Thyroid gland (tissue), 4 donors: ENCODE results near the gene FTL. TPM values are rescaled to one million over a fixed set of nuclear protein-coding genes. Genes with fewer than 3 reads are reported as not detected.

Experiments
- DNase-seq, 2 donors: peaks; one replicate each; pipeline ENCODE4 v3.0.0-alpha.2; 2019
- H3K27ac ChIP-seq, 3 donors: fragments of 200-600 bp; sonication (generic); 1 replicate in 2 of 3; 2 replicates in 1 of 3; pipeline ENCODE4 v1.5.1; 2016 to 2019; ENCODE audit warnings: mild to moderate bottlenecking in 1 of 3, moderate library complexity in 1 of 3
- H3K27me3 ChIP-seq: fragments of 200-600 bp; sonication (generic); one replicate; pipeline ENCODE4 v1.5.1; 2019
- H3K36me3 ChIP-seq, 2 donors: fragments of 200-600 bp; sonication (generic); one replicate each; pipeline ENCODE4 v1.5.1; 2016 to 2019
- H3K4me1 ChIP-seq, 2 donors: fragments of 200-600 bp; sonication (generic); one replicate each; pipeline ENCODE4 v1.5.1; 2017 to 2019
- H3K4me3 ChIP-seq, 3 donors: fragments of 200-600 bp; sonication (generic); replicated peaks in 1 of 3; 1 replicate in 2 of 3; 2 replicates in 1 of 3; pipeline ENCODE4 v1.5.1; 2016; ENCODE audit warnings: mild to moderate bottlenecking in 1 of 3
- H3K9me3 ChIP-seq: fragments of 200-600 bp; sonication (generic); one replicate; pipeline ENCODE4 v1.5.1; 2017
- CTCF ChIP-seq, 6 experiments: fragments of 200-600 bp in 3 of 6; fragments of 450-650 bp in 3 of 6; sonication (generic) in 3 of 6; IDR thresholded peaks; one replicate each; pipeline ENCODE4 v1.5.1; 2016 to 2019; ENCODE audit warnings: antibody characterized with exemption in 6 of 6, mild to moderate bottlenecking in 2 of 6, inconsistent platforms in 1 of 6, moderate library complexity in 1 of 6
- POLR2A ChIP-seq, 2 donors: fragments of 450-650 bp; IDR thresholded peaks; one replicate each; pipeline ENCODE4 v1.6.1; 2017; ENCODE audit warnings: antibody characterized with exemption in 2 of 2, mild to moderate bottlenecking in 2 of 2, moderate library complexity in 1 of 2
- WGBS, 2 donors: methylation state at CpG; one replicate each; pipeline ENCODE4 v1.1.5; 2017; 5-methylcytosine and 5-hydroxymethylcytosine counted together
- intact Hi-C: fragments of 100-400 bp; cut with DNase I; formaldehyde crosslinking; loops from one replicate; pipeline ENCODE4 v1.15.1; 2023
- total RNA-seq, 4 donors: library from RNA; depleted of rRNA; stranded (reverse); fragments of >200 nt; gene quantifications; one replicate each; pipeline ENCODE4 v1.2.3, GENCODE V29; 2016

FTL gene
- total RNA-seq, 4 donors from 2014 or later = 5,748 to 12,335 (median 7,175) TPM

DNA sequence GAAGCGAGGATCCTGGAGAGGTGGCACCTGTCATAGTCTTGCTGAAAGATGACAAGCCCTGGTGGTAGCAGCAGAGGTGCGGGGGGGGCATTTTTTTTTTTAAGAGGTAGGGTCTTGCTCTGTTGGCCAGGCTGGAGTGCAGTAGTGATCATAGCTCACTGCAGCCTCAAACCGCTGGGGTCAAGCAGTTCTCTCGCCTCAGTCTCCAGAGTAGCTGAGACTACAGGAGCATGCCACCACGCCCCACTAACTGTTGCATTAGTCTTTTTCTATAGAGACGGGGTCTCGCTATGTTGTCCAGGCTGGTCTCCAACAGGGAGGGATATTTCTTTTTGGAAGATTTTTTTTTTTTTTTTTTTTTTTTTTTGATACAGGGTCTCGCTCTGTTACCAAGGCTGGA, 7.1 kb upstream of the FTL start:
- H3K9me3 ChIP-seq = no peaks in the 10 kb centered on the region
- H3K4me1 ChIP-seq = peaks cover 12 to 24% of the 10 kb centered on the region in 2 donors
- H3K36me3 ChIP-seq = no peaks in the 10 kb centered on the region
- no peak for DNase-seq
- TF ChIP-seq POLR2A (IDR thresholded peaks at IDR 0.05) (no peak), CTCF (IDR thresholded peaks at IDR 0.05) (no peak)
- intact Hi-C loops = loop anchor here (10.0 kb wide), 1 partner anchor 53 kb away; the partner anchor contains the start of gene NUCB1
- H3K4me3 ChIP-seq = no peak overlapping the region
- no peak overlapping the region for H3K27ac ChIP-seq
- 97% methylated on average over 8 of the region's 8 CpGs for WGBS, 2 donors
- H3K27me3 ChIP-seq = no peaks in the 10 kb centered on the region

GRCh38 chr19:48959341-48960239, 5.5 kb upstream of the FTL start:
- no peak overlapping the region for H3K4me3 ChIP-seq
- no peak for DNase-seq
- intact Hi-C loops = loop anchor here (10.0 kb wide), 1 partner anchor 55 kb away; the partner anchor contains the start of gene NUCB1
- WGBS, 2 donors = 84 to 87% methylated on average over 16 of the region's 16 CpGs
- H3K27me3 ChIP-seq = no peaks in the 10 kb centered on the region
- H3K4me1 ChIP-seq = peaks cover 26 to 36% of the 10 kb centered on the region in 2 donors
- TF ChIP-seq POLR2A (IDR thresholded peaks at IDR 0.05) = no peak
- no peak for TF ChIP-seq CTCF (IDR thresholded peaks at IDR 0.05)
- H3K36me3 ChIP-seq = no peaks in the 10 kb centered on the region
- no peak overlapping the region for H3K27ac ChIP-seq
- H3K9me3 ChIP-seq = no peaks in the 10 kb centered on the region

DNA sequence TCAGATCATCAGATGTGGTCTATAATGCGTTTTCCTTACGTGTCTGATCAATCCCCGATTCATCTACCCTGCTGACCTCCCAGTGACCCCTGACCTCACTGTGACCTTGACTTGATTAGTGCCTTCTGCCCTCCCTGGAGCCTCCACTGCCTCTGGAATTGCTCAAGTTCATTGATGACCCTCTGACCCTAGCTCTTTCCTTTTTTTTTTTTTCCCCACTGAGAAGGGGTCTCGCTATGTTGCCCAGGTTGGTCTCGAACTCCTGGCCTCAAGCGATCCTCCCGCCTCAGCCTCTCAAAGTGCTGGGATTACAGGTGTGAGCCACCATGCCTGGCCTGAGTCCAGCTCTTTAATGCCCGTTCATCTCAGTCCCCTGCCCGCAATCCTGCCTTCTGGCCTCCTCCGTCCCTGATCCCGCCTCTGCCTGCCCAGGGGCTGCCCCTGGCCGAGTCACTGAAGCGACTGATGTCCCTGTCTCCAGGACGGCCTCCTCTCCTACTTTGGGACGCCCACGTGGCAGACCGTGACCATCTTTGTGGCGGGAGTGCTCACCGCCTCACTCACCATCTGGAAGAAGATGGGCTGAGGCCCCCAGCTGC, 4.0 kb upstream of the FTL start:
- Histone ChIP-seq H3K36me3 (peaks cover 4 to 6% of the 10 kb centered on the region in 2 donors), H3K9me3 (no peaks in the 10 kb centered on the region), H3K27me3 (no peaks in the 10 kb centered on the region), H3K4me1 (peaks cover 22 to 28% of the 10 kb centered on the region in 2 donors), H3K4me3 (no peak overlapping the region), H3K27ac (peak overlapping the region in 1 of 3 donors; percentile 2)
- 92 to 93% methylated on average over 19 of the region's 19 CpGs for WGBS, 2 donors
- intact Hi-C loops = no loop called here
- DNase-seq = no peak
- no peak for TF ChIP-seq CTCF (IDR thresholded peaks at IDR 0.05)
- no peak for TF ChIP-seq POLR2A (IDR thresholded peaks at IDR 0.05)

- Histone ChIP-seq H3K27ac (peak overlapping the region in 2 of 3 donors; percentile 65 to 97), H3K36me3 (peaks cover 9 to 11% of the 10 kb centered on the region in 2 donors), H3K27me3 (no peaks in the 10 kb centered on the region), H3K4me1 (peaks cover 27 to 30% of the 10 kb centered on the region in 2 donors), H3K9me3 (no peaks in the 10 kb centered on the region), H3K4me3 (no peak overlapping the region)
- TF ChIP-seq POLR2A (IDR thresholded peaks at IDR 0.05) (no peak), CTCF (IDR thresholded peaks at IDR 0.05) (no peak)
- WGBS, 2 donors = 57 to 85% methylated on average over 3 to 12 of the region's 12 CpGs
- DNase-seq = no peak
- intact Hi-C loops = no loop called here
Observed at GRCh38 chr19:48961673-48962028, 3.5 kb upstream of the FTL start.
